ENCODE results near the gene CLCN6. TPM values are rescaled to one million over a fixed set of nuclear protein-coding genes. Genes with fewer than 3 reads are reported as not detected.

The CLCN6 gene
- total RNA-seq, 1 experiment from 2014 or later: 30.4 TPM

- peaks cover 6% of the 10 kb centered on the region for H3K4me1 ChIP-seq
- BruUV-seq (replicated peaks): no TSS peak
- no peaks in the 10 kb centered on the region for H3K9me3 ChIP-seq
- H3K4me1 Mint-ChIP-seq (ENCODE audit: low read depth, unreplicated experiment): no peaks in the 10 kb centered on the region
- POLR2A ChIA-PET: no interaction called here
- no peak overlapping the region for H3K27ac Mint-ChIP-seq (ENCODE audit: unreplicated experiment)
- H3K4me3 ChIP-seq (ENCODE audit: low read depth, low read length): no peak overlapping the region
- no peaks in the 10 kb centered on the region for H3K27me3 ChIP-seq (replicated peaks; ENCODE audit: control insufficient read depth, insufficient read depth, low read length)
- no peaks in the 10 kb centered on the region for H3K36me3 ChIP-seq (ENCODE audit: control insufficient read depth, insufficient read depth, low read length)
- no peaks in the 10 kb centered on the region for H3K36me3 Mint-ChIP-seq (ENCODE audit: insufficient read depth, unreplicated experiment)
- no peak for DNase-seq
- H3K27me3 Mint-ChIP-seq (ENCODE audit: insufficient read depth, unreplicated experiment): no peaks in the 10 kb centered on the region
- intact Hi-C loops (cut with micrococcal nuclease; ENCODE audit: unreplicated experiment): no loop called here
- CTCF ChIA-PET: no interaction called here
- no peak overlapping the region for H3K4me3 Mint-ChIP-seq (ENCODE audit: unreplicated experiment)
- no peaks in the 10 kb centered on the region for H3K9me3 Mint-ChIP-seq (ENCODE audit: unreplicated experiment)
- TF ChIP-seq CTCF (IDR thresholded peaks at IDR 0.05; ENCODE audit: insufficient read depth in 1 of 2, low read depth in 1 of 2, low read length in 1 of 2, severe bottlenecking in 1 of 2, unreplicated experiment in 1 of 2): no peak
Measured at GRCh38 chr1:11780380-11781147, 25.4 kb upstream of the CLCN6 start.

DNA sequence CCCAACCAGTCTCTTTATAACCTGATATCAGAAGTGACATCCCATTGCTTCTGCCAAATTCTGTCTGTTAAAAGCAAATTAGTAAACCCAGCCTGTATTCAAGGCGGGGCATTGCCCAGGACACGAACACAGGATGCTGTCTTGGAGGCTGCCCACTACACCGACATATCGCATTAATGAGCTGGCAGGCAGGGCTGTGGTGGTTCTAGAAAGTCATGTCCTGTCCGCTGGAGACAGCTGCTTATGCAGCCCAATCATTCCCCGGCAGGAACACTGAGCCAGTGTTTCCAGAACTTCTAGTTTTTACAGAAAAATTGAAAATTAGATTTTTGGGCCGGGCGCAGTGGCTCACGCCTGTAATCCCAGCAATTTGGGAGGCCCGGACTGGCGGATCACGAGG is 24.7 kb upstream of the CLCN6 start:
- Mint-ChIP-seq H3K27me3 (ENCODE audit: insufficient read depth, unreplicated experiment) (no peaks in the 10 kb centered on the region), H3K27ac (ENCODE audit: unreplicated experiment) (no peak overlapping the region), H3K36me3 (ENCODE audit: insufficient read depth, unreplicated experiment) (no peaks in the 10 kb centered on the region), H3K4me1 (ENCODE audit: low read depth, unreplicated experiment) (no peaks in the 10 kb centered on the region), H3K9me3 (ENCODE audit: unreplicated experiment) (no peaks in the 10 kb centered on the region), H3K4me3 (ENCODE audit: unreplicated experiment) (no peak overlapping the region)
- H3K9me3 ChIP-seq: no peaks in the 10 kb centered on the region
- H3K27me3 ChIP-seq (replicated peaks; ENCODE audit: control insufficient read depth, insufficient read depth, low read length): no peaks in the 10 kb centered on the region
- BruUV-seq (replicated peaks): no TSS peak
- TF ChIP-seq CTCF (IDR thresholded peaks at IDR 0.05; ENCODE audit: insufficient read depth in 1 of 2, low read depth in 1 of 2, low read length in 1 of 2, severe bottlenecking in 1 of 2, unreplicated experiment in 1 of 2): no peak
- intact Hi-C loops (cut with micrococcal nuclease; ENCODE audit: unreplicated experiment): no loop called here
- DNase-seq: no peak
- ChIA-PET POLR2A (no interaction called here), CTCF (no interaction called here)
- no peak overlapping the region for H3K4me3 ChIP-seq (ENCODE audit: low read depth, low read length)
- H3K4me1 ChIP-seq: peaks cover 7% of the 10 kb centered on the region
- no peaks in the 10 kb centered on the region for H3K36me3 ChIP-seq (ENCODE audit: control insufficient read depth, insufficient read depth, low read length)

DNA sequence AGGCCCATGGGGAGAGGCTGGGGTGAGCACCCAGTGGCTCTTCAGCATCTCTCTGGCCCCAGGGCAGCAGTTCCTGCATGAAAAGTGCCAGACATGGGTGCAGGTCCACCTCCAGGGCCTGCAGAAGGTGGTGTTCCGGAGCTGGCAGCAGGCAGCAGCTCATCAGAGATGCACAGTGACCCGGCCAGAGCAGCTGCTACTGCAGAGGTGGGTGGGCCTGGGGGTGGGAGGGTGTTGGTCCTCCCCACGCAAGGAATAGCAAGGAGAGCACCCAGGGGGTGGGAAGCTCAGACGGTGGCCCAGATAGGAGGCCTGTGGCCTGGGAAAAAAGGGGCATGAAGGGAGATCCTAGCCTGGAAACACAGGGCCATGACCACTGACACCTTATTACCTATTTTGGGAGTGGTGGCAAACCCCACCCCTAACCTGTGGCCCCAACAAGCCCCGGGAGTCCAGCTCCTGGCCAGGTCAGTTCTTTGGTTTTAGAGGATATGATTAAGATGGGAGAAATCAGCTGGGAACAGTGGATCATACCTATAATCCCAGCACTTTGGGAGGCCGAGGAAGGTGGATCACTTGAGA is 23.8 kb upstream of the CLCN6 start:
- Mint-ChIP-seq H3K9me3 (ENCODE audit: unreplicated experiment) (no peaks in the 10 kb centered on the region), H3K4me1 (ENCODE audit: low read depth, unreplicated experiment) (no peaks in the 10 kb centered on the region), H3K27ac (ENCODE audit: unreplicated experiment) (no peak overlapping the region), H3K36me3 (ENCODE audit: insufficient read depth, unreplicated experiment) (peaks cover 6% of the 10 kb centered on the region), H3K27me3 (ENCODE audit: insufficient read depth, unreplicated experiment) (no peaks in the 10 kb centered on the region), H3K4me3 (ENCODE audit: unreplicated experiment) (no peak overlapping the region)
- CTCF ChIA-PET: no interaction called here
- POLR2A ChIA-PET: interaction anchor here (0.6 kb wide), 1 partner anchor 118 kb away, joined by 4 read pairs; the partner anchor contains the start of gene FBXO6
- no peak for TF ChIP-seq CTCF (IDR thresholded peaks at IDR 0.05; ENCODE audit: insufficient read depth in 1 of 2, low read depth in 1 of 2, low read length in 1 of 2, severe bottlenecking in 1 of 2, unreplicated experiment in 1 of 2)
- no peaks in the 10 kb centered on the region for H3K9me3 ChIP-seq
- no peak for DNase-seq
- H3K27me3 ChIP-seq (replicated peaks; ENCODE audit: control insufficient read depth, insufficient read depth, low read length): no peaks in the 10 kb centered on the region
- H3K4me1 ChIP-seq: peaks cover 13% of the 10 kb centered on the region
- no peak overlapping the region for H3K4me3 ChIP-seq (ENCODE audit: low read depth, low read length)
- no peaks in the 10 kb centered on the region for H3K36me3 ChIP-seq (ENCODE audit: control insufficient read depth, insufficient read depth, low read length)
- no TSS peak for BruUV-seq (replicated peaks)
- intact Hi-C loops (cut with micrococcal nuclease; ENCODE audit: unreplicated experiment): no loop called here

Measured in Caco-2 (cell line).